Kidney glomerular epithelial cell (primary cell): ENCODE data around the gene NARS2.
"Not testable (repeated sequence)": the region's sequence is repeated elsewhere in the genome, so short reads cannot be mapped to it uniquely, and the experiment has no call there.

Experiments used
- DNase-seq: peaks from one replicate; lab custom pipeline; 2025; lab: John Stamatoyannopoulos, UW

The NARS2 gene

DNA sequence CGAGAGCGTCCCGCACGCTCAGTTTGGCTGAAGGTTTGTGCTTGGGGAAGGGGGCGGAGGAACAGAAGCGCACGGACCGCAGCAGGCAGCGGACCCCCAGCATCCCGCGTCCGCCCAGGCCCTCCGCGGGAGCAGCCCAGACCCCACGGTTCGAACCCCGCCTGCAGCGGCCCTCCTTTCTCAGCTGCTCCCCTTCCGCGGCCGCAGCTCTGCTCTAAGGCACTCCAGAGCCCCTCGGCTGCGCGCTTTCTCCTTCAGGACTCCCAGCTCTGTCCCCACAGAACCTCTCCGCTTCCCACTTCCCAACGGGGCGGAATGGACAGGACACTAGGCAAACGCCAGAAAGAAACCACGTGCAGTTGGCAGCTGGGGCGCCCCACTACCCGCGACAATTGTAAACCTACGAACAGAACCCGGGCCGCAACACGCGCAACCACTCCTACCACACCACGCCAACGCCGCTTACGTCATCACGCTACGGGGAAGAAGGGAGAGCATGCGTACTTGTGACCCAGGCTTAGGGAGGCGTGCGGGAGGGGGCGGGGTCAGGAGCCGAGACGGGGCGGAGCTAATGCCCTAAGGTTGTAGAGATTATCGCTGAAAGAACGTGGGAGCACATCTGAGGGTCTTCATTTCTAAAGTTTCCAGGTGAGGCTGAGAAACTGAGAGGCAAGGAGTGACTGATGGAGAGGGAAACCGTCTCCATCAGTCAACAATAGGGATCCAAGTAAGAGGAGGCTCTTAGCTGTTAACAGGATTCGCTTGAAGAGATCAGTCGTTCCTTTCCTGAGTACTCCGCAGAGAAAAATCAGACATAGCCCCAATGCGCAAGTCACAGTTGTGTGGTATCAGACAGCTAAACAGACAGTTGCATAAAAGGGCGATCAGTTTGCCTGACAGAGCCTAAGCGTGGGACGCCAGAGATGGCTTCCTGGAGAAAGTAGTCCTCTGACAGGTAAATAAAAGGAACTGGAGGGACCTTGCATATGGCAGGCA lies at the start of gene NARS2:
Gene NARS2, minus strand, starts transcription at position 479 of the 996 bp plus-strand sequence. Its CDS starts 376 bp downstream, at position 103.
- DNase-seq, result peak; percentile 98

DNA sequence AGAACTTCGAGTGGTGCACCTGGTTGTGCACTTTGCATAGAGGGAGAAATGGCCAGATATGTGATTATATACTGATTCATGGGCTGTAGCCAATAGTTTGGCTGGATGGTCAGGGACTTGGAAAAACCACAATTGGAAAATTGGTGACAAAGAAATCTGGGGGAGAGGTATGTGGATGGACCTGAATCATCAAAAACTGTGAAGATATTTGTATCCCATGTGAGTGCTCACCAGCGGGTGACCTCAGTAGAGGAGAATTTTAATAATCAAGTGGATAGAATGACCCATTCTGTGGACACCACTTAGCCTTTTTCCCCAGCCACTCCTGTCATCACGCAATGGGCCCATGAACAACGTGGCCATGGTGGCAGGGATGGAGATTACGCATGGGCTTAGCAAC lies 48.0 kb upstream of the NARS2 start:
- DNase-seq, result no peak

DNA sequence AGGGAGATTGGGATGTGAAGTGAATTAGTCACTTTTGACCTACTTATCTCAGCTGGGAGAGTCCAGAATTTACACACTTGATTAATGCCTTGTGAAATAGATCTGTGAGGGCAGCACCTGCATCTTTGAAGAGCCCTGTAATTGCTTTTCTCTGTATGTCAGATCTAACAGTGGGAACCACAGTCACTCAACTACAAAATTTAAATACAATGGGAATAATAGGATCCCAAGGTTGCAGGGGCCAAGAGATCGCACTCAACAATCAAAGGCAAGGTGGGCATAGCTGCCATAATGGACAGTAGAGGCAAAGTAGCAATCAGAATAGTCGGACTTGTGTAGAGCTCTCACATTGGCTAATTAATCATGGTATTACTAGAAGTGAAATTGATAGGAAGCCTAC lies 45.5 kb upstream of the NARS2 start:
- no peak for DNase-seq

GRCh38 chr11:78615724-78616123 lies 41.1 kb upstream of the NARS2 start:
- DNase-seq, result no peak

DNA sequence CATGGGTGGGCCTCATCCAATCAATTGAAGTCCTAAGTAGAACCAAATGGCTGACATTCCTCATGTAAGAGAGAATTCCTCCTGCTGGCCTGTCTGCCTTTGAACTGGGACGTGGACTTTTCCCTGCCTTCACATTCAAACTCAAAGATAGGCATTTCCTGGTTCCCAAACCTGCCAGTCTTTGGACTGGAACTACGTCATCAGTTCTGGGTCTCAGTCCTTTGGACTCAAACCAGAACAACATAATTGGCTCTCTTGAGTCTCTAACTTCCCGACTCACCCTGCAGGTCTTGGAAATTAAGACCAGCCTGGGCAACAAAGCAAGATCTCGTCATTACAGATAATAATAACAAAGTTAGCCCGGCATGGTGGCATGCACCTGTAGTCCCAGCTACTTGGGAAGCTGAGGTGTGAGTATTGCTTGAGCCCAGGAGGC lies 38.7 kb upstream of the NARS2 start:
- DNase-seq, result no peak

GRCh38 chr11:78612721-78613377 lies 38.2 kb upstream of the NARS2 start:
- no peak for DNase-seq

DNA sequence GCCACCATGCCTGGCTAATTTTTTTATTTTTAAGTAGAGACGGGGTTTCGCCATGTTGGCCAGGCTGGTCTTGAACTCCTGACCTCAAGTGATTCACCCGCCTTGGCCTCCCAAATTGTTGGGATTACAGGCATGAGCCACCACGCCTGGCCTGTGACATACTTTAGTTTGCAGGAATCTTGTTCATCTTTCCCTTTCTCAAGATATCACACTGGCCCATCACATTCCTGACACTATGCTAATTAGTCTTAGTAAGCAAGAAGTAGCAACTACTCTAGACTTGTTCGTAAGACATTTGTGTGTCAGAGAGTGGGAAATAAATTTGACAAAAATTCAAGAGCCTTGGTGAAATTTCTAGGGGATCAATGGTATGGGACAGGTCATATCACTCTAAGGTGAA lies 34.7 kb upstream of the NARS2 start:
- not testable (repeated sequence) for DNase-seq

DNA sequence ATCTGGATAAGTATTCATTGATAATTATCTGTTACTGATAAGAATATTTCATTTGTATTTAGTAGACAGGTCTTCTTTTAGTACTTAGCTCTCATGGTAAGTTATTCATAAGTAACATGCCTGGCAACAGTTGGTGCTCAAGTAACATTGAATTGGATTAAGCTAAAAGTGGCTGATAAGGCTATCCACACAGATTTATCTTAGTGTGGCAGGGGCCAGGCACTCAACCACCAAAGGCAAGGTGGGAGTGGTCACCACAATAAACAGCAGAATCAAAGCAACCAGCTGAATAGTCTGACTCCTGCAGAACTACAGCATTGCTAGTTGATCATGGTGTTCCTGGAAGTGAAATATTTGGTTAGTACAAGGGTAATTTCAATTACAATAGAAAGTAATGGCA lies 33.0 kb upstream of the NARS2 start:
- DNase-seq, result no peak

DNA sequence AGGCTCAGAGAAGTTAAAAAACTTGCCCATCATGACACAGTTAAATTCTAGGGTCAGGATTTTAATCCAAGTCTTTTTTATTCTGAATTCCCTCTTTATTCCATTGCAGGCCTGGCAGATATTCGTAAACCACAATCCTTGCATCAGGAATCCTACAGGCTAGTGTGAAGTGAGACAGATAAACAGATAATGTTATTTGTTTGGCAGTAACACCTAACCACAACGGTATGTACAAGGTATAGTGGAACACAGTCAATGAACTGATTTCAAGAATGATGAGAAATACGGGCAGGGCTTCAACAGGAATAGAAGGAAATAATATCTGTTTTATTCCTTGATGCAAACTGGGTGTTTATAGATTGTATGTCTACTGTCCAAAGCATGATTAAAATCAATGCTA lies 32.0 kb upstream of the NARS2 start:
- no peak for DNase-seq

GRCh38 chr11:78605296-78605695 lies 30.6 kb upstream of the NARS2 start:
- no peak for DNase-seq

DNA sequence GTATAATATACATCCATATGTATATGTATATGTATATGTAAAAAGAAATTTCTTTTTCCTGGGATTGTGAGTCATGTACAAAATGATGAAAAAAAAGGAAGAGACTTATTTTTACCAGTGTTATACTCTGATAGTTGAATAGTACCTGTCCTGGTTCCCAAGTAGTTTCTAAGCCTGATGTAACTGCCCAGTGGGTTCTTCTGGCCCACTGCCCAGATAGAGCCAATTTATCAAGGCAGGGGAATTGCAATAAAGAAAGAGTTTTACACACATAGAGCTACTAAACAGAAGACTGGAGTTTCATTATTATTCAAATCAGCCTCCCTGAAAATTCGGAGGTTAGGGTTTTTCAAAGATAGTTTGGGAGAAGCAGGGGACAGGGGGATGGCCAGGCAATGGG lies 29.1 kb upstream of the NARS2 start:
- no peak for DNase-seq

DNA sequence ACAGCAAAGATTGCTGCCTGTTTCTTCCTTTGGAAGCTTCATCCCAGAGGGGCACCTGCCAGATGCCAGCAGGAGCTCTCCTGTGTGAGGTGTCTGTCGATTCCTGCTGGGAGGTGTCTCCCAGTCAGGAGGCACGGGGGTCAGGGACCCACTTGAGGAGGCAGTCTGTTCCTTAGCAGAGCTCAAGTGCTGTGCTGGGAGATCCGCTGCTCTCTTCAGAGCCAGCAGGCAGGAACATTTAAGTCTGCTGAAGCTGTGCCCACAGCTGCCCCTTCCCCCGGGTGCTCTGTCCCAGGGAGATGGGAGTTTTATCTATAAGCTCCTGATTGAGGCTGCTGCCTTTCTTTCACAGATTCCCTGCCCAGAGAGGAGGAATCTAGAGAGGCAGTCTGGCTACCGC lies 28.1 kb upstream of the NARS2 start:
- DNase-seq, result not testable (repeated sequence)

GRCh38 chr11:78601066-78601465 lies 26.4 kb upstream of the NARS2 start:
- not testable (repeated sequence) for DNase-seq

- DNase-seq, result not testable (repeated sequence)
These were observed 22.9 kb upstream of the NARS2 start for GRCh38 chr11:78597579-78597978.

GRCh38 chr11:78595436-78596130 lies 20.9 kb upstream of the NARS2 start:
- DNase-seq, result no peak

DNA sequence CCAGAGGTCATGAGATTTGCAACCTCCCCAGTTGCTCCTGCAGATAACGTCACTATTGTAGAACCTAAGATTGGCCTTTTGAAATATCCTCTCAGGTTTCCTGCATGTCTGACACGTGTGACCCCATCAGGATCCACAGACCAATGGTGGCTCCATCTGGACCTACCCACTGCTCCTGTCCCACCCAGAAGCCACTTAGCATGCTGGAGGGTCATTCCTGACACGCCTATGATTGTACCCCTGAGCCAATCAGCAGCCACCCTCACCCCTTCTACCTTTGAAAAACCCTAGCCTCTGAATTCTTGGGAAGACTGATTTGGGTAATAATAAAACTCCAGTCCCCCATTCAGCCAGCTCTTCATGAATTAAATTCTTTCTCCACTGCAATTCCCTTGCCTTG lies 20.1 kb upstream of the NARS2 start:
- DNase-seq, result no peak

- DNase-seq, result no peak
These were observed 13.9 kb upstream of the NARS2 start for GRCh38 chr11:78588517-78588916.

GRCh38 chr11:78587446-78587845 lies 12.8 kb upstream of the NARS2 start:
- DNase-seq, result no peak

- no peak for DNase-seq
These were observed 11.9 kb upstream of the NARS2 start for GRCh38 chr11:78586452-78587046.

DNA sequence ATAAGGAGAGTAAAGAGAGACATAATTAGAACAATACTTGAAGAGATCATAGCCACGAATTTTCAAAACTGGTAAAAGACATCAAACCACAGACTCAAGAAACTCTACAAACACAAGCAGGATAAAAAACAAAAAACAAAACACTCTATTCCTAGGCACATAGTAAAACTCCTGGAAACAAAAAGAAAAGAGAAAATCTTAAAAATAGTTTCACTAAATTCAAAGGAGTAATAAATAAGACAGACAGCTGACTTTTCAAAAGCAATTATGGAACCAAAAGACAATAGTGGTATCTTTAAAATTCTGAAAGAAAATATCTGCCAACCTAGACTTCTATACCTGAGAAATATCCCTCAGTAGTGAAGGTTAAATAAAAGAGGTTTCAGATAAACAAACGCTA lies 9.2 kb upstream of the NARS2 start:
- DNase-seq, result no peak

DNA sequence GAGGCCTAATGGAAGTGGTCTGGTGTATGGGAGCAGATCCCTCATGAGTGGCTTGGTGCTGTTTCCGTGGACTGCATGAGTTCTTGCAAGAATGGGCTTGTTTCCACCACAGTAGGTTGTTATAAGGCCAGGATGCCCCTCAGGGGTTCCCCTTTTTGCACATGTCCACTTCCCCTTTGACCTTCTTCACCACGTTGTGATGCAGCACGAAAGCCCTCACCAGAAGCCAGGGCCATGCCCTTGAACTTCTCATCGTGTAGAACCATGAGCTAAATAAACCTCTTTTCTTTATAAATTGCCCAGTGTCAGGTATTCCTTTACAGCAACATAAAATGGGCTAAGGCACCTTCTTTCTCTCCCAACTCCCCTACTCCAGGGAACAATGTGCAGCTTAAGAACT lies 2.8 kb upstream of the NARS2 start:
- no peak for DNase-seq

DNA sequence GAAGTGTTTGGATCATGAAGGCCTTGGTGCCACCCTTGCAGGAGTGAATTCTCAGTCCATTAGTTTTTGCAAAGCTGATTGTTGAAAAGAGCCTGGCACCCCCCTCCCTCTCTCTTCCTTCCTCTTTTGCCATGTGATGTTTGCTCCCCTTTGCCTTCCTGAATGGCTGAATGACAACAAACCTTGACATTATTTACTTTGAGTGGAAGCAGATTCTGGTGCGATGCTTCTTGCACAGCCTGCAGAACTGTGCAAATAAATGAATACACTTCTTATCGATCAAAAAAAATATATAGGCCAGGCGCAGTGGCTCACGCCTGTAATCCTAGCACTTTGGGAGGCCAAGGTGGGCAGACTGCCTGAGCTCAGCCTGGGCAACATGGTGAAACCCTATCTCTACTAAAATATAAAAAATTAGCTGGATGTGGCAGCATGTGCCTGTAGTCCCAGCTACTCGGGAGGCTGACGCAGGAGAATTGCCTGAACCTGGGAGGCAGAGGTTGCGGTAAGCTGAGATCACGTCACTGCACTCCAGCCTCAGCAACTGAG lies 2.0 kb upstream of the NARS2 start:
- no peak for DNase-seq
